ENCODE data around the gene CTDSP2. TPM values are rescaled to one million over a fixed set of nuclear protein-coding genes. Genes with fewer than 3 reads are reported as not detected.

CTDSP2 gene
- 100 to 1,000 TPM; 170 to 222 TPM for total RNA-seq

DNA sequence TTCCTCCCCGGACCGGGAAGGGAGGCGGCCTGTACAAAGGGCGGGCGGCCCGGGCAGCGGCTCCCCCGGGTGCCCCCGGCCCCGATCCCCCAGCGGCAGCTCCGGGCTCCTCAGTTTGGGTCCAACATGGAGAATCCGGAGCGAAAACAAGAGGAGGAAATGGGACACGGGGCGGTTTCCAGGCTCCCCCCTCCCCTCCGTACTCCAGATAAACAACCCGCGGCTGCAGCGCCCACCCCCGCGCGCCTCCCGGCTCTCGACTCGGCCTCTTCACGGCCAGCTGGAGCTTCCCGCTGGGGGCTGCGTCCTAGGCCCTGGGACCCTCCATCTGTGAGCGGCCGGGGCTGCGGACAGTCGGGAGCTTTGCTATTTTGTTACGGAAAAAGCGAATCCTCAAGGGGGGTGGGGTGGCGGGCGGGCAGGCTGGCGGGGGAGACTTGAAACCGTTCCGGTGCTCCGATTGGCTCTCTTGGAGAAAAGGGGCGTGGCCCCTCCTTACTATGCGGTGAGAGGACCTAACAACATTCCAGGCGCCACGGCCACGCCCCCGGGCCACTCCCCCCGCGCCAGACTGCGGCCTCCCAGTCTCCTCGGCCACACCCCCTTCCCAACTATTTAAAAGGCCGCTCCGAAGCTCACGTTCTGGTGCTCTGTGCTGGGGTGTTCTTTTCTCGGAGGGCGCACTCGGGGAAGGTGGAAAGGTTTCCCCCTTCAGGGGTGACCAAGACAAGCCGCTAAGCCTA is at the start of gene CTDSP2:
CTDSP2 (minus strand) TSS at position 153 of the 743 bp plus-strand sequence. CDS start 294 bp downstream, outside the sequence.
- Histone ChIP-seq H3K36me3 (no peaks in the 10 kb centered on the region), H3K27me3 (replicated peaks; ENCODE audit: insufficient read depth) (no peaks in the 10 kb centered on the region), H3K27ac (peak within 1 kb of the TSS; percentile 100), H3K4me1 (ENCODE audit: control insufficient read depth in 1 of 2, low read depth in 2 of 2) (peaks cover 44 to 55% of the 10 kb centered on the region in 2 donors), H3K9me3 (no peaks in the 10 kb centered on the region), H3K4me3 (peak within 1 kb of the TSS; percentile 98)
- TF ChIP-seq, protein P1, sequence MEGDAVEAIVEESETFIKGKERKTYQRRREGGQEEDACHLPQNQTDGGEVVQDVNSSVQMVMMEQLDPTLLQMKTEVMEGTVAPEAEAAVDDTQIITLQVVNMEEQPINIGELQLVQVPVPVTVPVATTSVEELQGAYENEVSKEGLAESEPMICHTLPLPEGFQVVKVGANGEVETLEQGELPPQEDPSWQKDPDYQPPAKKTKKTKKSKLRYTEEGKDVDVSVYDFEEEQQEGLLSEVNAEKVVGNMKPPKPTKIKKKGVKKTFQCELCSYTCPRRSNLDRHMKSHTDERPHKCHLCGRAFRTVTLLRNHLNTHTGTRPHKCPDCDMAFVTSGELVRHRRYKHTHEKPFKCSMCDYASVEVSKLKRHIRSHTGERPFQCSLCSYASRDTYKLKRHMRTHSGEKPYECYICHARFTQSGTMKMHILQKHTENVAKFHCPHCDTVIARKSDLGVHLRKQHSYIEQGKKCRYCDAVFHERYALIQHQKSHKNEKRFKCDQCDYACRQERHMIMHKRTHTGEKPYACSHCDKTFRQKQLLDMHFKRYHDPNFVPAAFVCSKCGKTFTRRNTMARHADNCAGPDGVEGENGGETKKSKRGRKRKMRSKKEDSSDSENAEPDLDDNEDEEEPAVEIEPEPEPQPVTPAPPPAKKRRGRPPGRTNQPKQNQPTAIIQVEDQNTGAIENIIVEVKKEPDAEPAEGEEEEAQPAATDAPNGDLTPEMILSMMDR (IDR thresholded peaks at IDR 0.05): peak; percentile 26
- ATAC-seq (ENCODE audit: insufficient number of reproducible peaks, low FRiP score, low read depth): peak; percentile 71
- DNase-seq (ENCODE audit: low spot score): peak; percentile 100

- Histone ChIP-seq H3K27me3 (replicated peaks; ENCODE audit: insufficient read depth) (no peaks in the 10 kb centered on the region), H3K36me3 (no peaks in the 10 kb centered on the region), H3K27ac (peak overlapping the region; percentile 98), H3K4me1 (ENCODE audit: control insufficient read depth in 1 of 2, low read depth in 2 of 2) (peaks cover 68 to 86% of the 10 kb centered on the region in 2 donors), H3K4me3 (peak overlapping the region; percentile 85), H3K9me3 (no peaks in the 10 kb centered on the region)
- no peak for DNase-seq (ENCODE audit: low spot score)
- TF ChIP-seq, protein P1 (IDR thresholded peaks at IDR 0.05): no peak
- no peak for ATAC-seq (ENCODE audit: insufficient number of reproducible peaks, low FRiP score, low read depth)
These were observed 49.5 kb upstream of the CTDSP2 start for GRCh38 chr12:57896115-57896433.

DNA sequence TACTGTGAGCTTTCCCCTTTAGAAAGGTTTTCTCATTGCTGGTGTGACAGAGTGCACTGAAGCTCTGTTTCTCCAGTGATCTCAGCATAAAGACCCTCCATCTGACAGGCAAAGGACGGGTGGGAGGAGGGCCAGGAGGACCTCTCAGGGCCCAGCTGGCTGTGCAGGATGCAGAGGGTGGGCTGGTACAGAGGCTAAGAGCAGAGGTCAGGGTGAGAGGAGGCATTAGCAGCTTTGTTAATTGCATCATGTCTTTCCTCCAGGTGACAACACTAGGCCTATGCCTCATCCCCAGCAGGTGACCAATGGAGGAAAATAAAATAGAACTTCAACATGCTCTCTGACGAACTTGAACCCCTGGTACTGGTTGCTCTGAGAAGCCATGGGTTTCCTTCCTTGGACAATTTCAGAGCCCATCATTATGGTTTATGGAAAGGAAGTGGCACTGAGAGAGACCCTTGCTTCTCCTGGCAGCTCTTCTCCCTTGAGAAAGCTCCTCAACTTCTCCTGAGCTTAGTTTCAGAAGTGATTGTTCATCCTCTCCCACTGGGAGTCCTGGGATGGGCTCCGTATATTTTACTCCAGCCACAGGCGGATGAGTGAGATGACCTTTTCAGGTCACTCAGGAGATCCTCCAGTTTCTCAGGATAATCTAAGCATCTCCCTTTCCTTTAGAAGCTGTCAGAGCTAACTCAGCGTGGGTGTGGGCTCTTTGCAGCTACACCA is 49.0 kb upstream of the CTDSP2 start:
- no peaks in the 10 kb centered on the region for H3K9me3 ChIP-seq
- H3K27ac ChIP-seq: peak overlapping the region; percentile 98
- H3K27me3 ChIP-seq (replicated peaks; ENCODE audit: insufficient read depth): no peaks in the 10 kb centered on the region
- H3K4me3 ChIP-seq: peak overlapping the region; percentile 85
- ATAC-seq (ENCODE audit: insufficient number of reproducible peaks, low FRiP score, low read depth) (no peak), DNase-seq (ENCODE audit: low spot score) (no peak)
- no peaks in the 10 kb centered on the region for H3K36me3 ChIP-seq
- TF ChIP-seq, protein P1 (IDR thresholded peaks at IDR 0.05): no peak
- H3K4me1 ChIP-seq (ENCODE audit: control insufficient read depth in 1 of 2, low read depth in 2 of 2): peaks cover 68 to 92% of the 10 kb centered on the region in 2 donors

DNA sequence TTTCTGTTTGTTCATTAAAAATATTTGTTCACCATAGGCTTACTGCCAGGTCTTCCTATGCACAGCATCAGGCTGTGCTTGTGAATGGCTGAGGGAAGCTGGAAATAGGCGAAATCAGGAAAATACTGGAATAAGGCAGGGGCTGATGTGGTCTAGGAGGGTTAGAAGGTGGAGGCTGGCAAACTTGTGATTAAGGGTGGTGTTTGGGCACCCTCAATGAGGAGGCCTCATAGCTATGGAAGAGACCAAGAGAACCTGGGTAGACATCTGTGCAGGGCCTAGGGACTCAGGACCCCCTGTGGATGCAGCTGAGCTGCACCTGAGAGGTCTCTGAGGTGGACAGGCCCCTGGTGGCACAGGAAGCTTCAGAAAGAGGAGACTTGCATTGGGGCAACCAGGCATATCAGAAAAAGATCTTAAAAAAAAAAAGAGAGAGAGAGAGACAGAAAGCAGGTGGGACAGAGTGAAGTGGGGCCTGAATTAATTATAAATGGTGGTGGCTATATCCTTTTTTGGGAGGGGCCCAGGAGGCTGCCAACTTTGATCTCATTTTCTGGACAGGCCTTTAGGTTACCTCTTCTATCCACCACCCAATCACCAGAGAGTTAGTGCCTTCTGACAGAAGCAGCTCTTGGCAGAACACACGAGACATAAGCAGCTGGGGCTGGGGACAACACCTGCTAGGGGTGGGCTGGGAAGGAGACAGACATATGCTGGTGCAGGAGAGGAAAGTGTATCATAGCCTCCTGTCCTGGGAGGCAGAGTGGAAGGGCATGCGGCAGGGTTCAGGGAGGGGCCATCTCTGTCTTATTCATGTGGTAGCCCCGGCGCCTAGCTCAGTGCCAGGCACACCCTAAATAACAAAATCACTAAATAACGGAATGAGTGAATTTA is 48.1 kb upstream of the CTDSP2 start:
- Histone ChIP-seq H3K9me3 (no peaks in the 10 kb centered on the region), H3K4me1 (ENCODE audit: control insufficient read depth in 1 of 2, low read depth in 2 of 2) (peaks cover 73 to 97% of the 10 kb centered on the region in 2 donors), H3K4me3 (peak overlapping the region; percentile 38), H3K27ac (peak overlapping the region; percentile 98), H3K27me3 (replicated peaks; ENCODE audit: insufficient read depth) (no peaks in the 10 kb centered on the region), H3K36me3 (no peaks in the 10 kb centered on the region)
- no peak for DNase-seq (ENCODE audit: low spot score)
- no peak for ATAC-seq (ENCODE audit: insufficient number of reproducible peaks, low FRiP score, low read depth)
- TF ChIP-seq, protein P1 (IDR thresholded peaks at IDR 0.05): no peak
